Measurements from ENCODE around the gene PIK3AP1. TPM values are rescaled to one million over a fixed set of nuclear protein-coding genes. Genes with fewer than 3 reads are reported as not detected.

The PIK3AP1 gene
- total RNA-seq, 1 experiment from 2014 or later: 1.7 TPM

GRCh38 chr10:96641396-96642295 is 78.7 kb downstream of the PIK3AP1 start:
- no peaks in the 10 kb centered on the region for H3K9me2 ChIP-seq (ENCODE audit: insufficient read depth)
- DNase-seq: no peak
- H3K9me3 ChIP-seq (ENCODE audit: insufficient read depth, low read depth): no peaks in the 10 kb centered on the region
- no peak overlapping the region for H3K4me3 ChIP-seq
- no peaks in the 10 kb centered on the region for H4K20me1 ChIP-seq (ENCODE audit: insufficient read depth)
- no peaks in the 10 kb centered on the region for H3K27me3 ChIP-seq (ENCODE audit: insufficient read depth, low read depth)
- no peaks in the 10 kb centered on the region for H3K36me3 ChIP-seq (ENCODE audit: low read depth)
- intact Hi-C loops (cut with micrococcal nuclease; ENCODE audit: unreplicated experiment): loop anchor here (2.0 to 5.0 kb wide), 2 partner anchors 189 to 426 kb away; no protein-coding TSS in a partner anchor
- peaks cover 10% of the 10 kb centered on the region for H3K4me1 ChIP-seq (replicated peaks; ENCODE audit: insufficient read depth)
- no peak overlapping the region for H3K4me2 ChIP-seq
- no peak overlapping the region for H3K27ac ChIP-seq
- TF ChIP-seq EZH2 (IDR thresholded peaks at IDR 0.05; ENCODE audit: low read depth): no peak
- TF ChIP-seq, protein P1, sequence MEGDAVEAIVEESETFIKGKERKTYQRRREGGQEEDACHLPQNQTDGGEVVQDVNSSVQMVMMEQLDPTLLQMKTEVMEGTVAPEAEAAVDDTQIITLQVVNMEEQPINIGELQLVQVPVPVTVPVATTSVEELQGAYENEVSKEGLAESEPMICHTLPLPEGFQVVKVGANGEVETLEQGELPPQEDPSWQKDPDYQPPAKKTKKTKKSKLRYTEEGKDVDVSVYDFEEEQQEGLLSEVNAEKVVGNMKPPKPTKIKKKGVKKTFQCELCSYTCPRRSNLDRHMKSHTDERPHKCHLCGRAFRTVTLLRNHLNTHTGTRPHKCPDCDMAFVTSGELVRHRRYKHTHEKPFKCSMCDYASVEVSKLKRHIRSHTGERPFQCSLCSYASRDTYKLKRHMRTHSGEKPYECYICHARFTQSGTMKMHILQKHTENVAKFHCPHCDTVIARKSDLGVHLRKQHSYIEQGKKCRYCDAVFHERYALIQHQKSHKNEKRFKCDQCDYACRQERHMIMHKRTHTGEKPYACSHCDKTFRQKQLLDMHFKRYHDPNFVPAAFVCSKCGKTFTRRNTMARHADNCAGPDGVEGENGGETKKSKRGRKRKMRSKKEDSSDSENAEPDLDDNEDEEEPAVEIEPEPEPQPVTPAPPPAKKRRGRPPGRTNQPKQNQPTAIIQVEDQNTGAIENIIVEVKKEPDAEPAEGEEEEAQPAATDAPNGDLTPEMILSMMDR (conservative IDR thresholded peaks at IDR 0.05): no peak
- POLR2A ChIA-PET (ENCODE audit: unreplicated experiment): no interaction called here
- H2AFZ ChIP-seq: no peak overlapping the region
- H3K79me2 ChIP-seq (ENCODE audit: low read depth): no peaks in the 10 kb centered on the region
- CTCF ChIA-PET: no interaction called here
- H3F3A ChIP-seq (ENCODE audit: insufficient read depth, low read depth): peaks cover 11% of the 10 kb centered on the region; the same call in 1 of the 2 replicates
- BruUV-seq (replicated peaks): no TSS peak

- Histone ChIP-seq H3K4me1 (replicated peaks; ENCODE audit: insufficient read depth) (no peaks in the 10 kb centered on the region), H3F3A (ENCODE audit: insufficient read depth, low read depth) (no peaks in the 10 kb centered on the region), H3K27me3 (ENCODE audit: insufficient read depth, low read depth) (no peaks in the 10 kb centered on the region), H3K27ac (no peak overlapping the region), H3K4me3 (no peak overlapping the region), H3K36me3 (ENCODE audit: low read depth) (no peaks in the 10 kb centered on the region), H3K9me3 (ENCODE audit: insufficient read depth, low read depth) (no peaks in the 10 kb centered on the region), H4K20me1 (ENCODE audit: insufficient read depth) (no peaks in the 10 kb centered on the region), H3K4me2 (no peak overlapping the region), H3K9me2 (ENCODE audit: insufficient read depth) (no peaks in the 10 kb centered on the region), H2AFZ (no peak overlapping the region), H3K79me2 (ENCODE audit: low read depth) (no peaks in the 10 kb centered on the region)
- intact Hi-C loops (cut with micrococcal nuclease; ENCODE audit: unreplicated experiment): loop anchor here (2.0 to 5.0 kb wide), 2 partner anchors 191 to 427 kb away; no protein-coding TSS in a partner anchor
- no TSS peak for BruUV-seq (replicated peaks)
- TF ChIP-seq, protein P1 (conservative IDR thresholded peaks at IDR 0.05): no peak
- no peak for TF ChIP-seq EZH2 (IDR thresholded peaks at IDR 0.05; ENCODE audit: low read depth)
- ChIA-PET POLR2A (ENCODE audit: unreplicated experiment) (interaction anchor here (0.6 kb wide), 1 partner anchor 197 kb away, joined by 8 read pairs; no protein-coding TSS in a partner anchor), CTCF (no interaction called here)
- no peak for DNase-seq
These were observed 80.4 kb downstream of the PIK3AP1 start for GRCh38 chr10:96639899-96640298.

- Histone ChIP-seq H3K79me2 (ENCODE audit: low read depth) (no peaks in the 10 kb centered on the region), H3K27me3 (ENCODE audit: insufficient read depth, low read depth) (no peaks in the 10 kb centered on the region), H3K36me3 (ENCODE audit: low read depth) (no peaks in the 10 kb centered on the region), H4K20me1 (ENCODE audit: insufficient read depth) (no peaks in the 10 kb centered on the region), H3K9me2 (ENCODE audit: insufficient read depth) (no peaks in the 10 kb centered on the region), H3K27ac (no peak overlapping the region), H3K4me3 (no peak overlapping the region), H2AFZ (no peak overlapping the region), H3K4me1 (replicated peaks; ENCODE audit: insufficient read depth) (no peaks in the 10 kb centered on the region), H3F3A (ENCODE audit: insufficient read depth, low read depth) (no peaks in the 10 kb centered on the region), H3K4me2 (no peak overlapping the region), H3K9me3 (ENCODE audit: insufficient read depth, low read depth) (no peaks in the 10 kb centered on the region)
- TF ChIP-seq, protein P1 (conservative IDR thresholded peaks at IDR 0.05): no peak
- TF ChIP-seq EZH2 (IDR thresholded peaks at IDR 0.05; ENCODE audit: low read depth): no peak
- DNase-seq: no peak
- intact Hi-C loops (cut with micrococcal nuclease; ENCODE audit: unreplicated experiment): no loop called here
- ChIA-PET CTCF (no interaction called here), POLR2A (ENCODE audit: unreplicated experiment) (no interaction called here)
- no TSS peak for BruUV-seq (replicated peaks)
These were observed 81.6 kb downstream of the PIK3AP1 start for GRCh38 chr10:96638696-96639095.
